ENCODE results near the gene CXCR3. TPM values are rescaled to one million over a fixed set of nuclear protein-coding genes. Genes with fewer than 3 reads are reported as not detected.
"Not testable (repeated sequence)": the region's sequence is repeated elsewhere in the genome, so short reads cannot be mapped to it uniquely, and the experiment has no call there.

Gene CXCR3
- total and polyA plus RNA-seq, 9 donors: 0.08 to 0.34 (median 0.18) TPM; not detected in 3

GRCh38 chrX:71604141-71604540, 14.2 kb downstream of the CXCR3 start:
- Histone ChIP-seq H3K4me3 (no peak overlapping the region), H3K9me3 (no peaks in the 10 kb centered on the region), H3K27me3 (no peaks in the 10 kb centered on the region), H3K36me3 (no peaks in the 10 kb centered on the region), H3K27ac (no peak overlapping the region), H3K4me1 (ENCODE audit: insufficient read depth) (no peaks in the 10 kb centered on the region)
- TF ChIP-seq POLR2A (IDR thresholded peaks at IDR 0.05) (no peak), EP300 (IDR thresholded peaks at IDR 0.05) (no peak)
- TF ChIP-seq, protein P1, sequence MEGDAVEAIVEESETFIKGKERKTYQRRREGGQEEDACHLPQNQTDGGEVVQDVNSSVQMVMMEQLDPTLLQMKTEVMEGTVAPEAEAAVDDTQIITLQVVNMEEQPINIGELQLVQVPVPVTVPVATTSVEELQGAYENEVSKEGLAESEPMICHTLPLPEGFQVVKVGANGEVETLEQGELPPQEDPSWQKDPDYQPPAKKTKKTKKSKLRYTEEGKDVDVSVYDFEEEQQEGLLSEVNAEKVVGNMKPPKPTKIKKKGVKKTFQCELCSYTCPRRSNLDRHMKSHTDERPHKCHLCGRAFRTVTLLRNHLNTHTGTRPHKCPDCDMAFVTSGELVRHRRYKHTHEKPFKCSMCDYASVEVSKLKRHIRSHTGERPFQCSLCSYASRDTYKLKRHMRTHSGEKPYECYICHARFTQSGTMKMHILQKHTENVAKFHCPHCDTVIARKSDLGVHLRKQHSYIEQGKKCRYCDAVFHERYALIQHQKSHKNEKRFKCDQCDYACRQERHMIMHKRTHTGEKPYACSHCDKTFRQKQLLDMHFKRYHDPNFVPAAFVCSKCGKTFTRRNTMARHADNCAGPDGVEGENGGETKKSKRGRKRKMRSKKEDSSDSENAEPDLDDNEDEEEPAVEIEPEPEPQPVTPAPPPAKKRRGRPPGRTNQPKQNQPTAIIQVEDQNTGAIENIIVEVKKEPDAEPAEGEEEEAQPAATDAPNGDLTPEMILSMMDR (IDR thresholded peaks at IDR 0.05): no peak
- DNase-seq: no peak
- intact Hi-C loops (cut with DNase I): no loop called here
- 91 to 92% (median 91%) methylated on average over 10 of the region's 10 CpGs for WGBS, 3 donors

- H3K27ac ChIP-seq: no peak overlapping the region
- H3K27me3 ChIP-seq: no peaks in the 10 kb centered on the region
- H3K4me1 ChIP-seq (ENCODE audit: insufficient read depth): no peaks in the 10 kb centered on the region
- intact Hi-C loops (cut with DNase I): no loop called here
- H3K4me3 ChIP-seq: no peak overlapping the region
- H3K9me3 ChIP-seq: no peaks in the 10 kb centered on the region
- no peak for DNase-seq
- no peaks in the 10 kb centered on the region for H3K36me3 ChIP-seq
- WGBS, 3 donors: 91 to 93% (median 92%) methylated on average over 33 of the region's 33 CpGs
- TF ChIP-seq, protein P1 (IDR thresholded peaks at IDR 0.05): no peak
These were observed 14.7 kb downstream of the CXCR3 start for GRCh38 chrX:71603618-71604017.

GRCh38 chrX:71599965-71600364, 18.3 kb downstream of the CXCR3 start:
- Histone ChIP-seq H3K27me3 (no peaks in the 10 kb centered on the region), H3K9me3 (no peaks in the 10 kb centered on the region), H3K4me3 (no peak overlapping the region), H3K36me3 (no peaks in the 10 kb centered on the region), H3K27ac (no peak overlapping the region), H3K4me1 (ENCODE audit: insufficient read depth) (no peaks in the 10 kb centered on the region)
- 67 to 83% (median 67%) methylated on average over 2 of the region's 2 CpGs for WGBS, 3 donors
- intact Hi-C loops (cut with DNase I): no loop called here
- no peak for TF ChIP-seq POLR2A (IDR thresholded peaks at IDR 0.05)
- TF ChIP-seq, protein P1 (IDR thresholded peaks at IDR 0.05): no peak
- TF ChIP-seq EP300 (IDR thresholded peaks at IDR 0.05): no peak
- DNase-seq: no peak

- H3K27me3 ChIP-seq; H3K4me3 ChIP-seq; H3K27ac ChIP-seq; H3K4me1 ChIP-seq (ENCODE audit: insufficient read depth); intact Hi-C loops (cut with DNase I); H3K9me3 ChIP-seq; H3K36me3 ChIP-seq; DNase-seq: not testable (repeated sequence)
- 82 to 86% (median 84%) methylated on average over 7 of the region's 8 CpGs for WGBS, 3 donors
These were observed 25.1 kb downstream of the CXCR3 start for GRCh38 chrX:71593210-71593609.

DNA sequence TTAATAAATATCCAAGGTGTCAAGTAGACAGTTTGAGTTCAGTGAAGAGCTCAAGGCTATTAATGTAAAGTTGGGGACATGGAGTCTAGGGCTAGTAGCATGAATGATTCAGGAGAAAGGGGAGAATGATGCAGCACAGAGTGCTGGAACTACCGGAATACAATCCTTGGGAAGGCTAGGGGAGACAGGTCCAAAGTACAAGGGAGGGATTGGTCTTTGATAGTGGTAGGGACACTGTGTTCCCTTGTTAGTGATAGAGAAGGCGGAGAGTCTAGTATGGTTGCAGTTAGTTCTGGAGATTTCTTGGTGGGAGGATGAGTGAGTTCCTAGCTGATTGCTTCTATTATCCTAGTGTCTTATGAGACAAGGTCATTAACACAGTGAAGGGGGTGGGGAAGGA, 31.4 kb downstream of the CXCR3 start:
- intact Hi-C loops (cut with DNase I): no loop called here
- Histone ChIP-seq H3K36me3 (no peaks in the 10 kb centered on the region), H3K27ac (no peak overlapping the region), H3K27me3 (no peaks in the 10 kb centered on the region), H3K4me3 (no peak overlapping the region), H3K9me3 (no peaks in the 10 kb centered on the region), H3K4me1 (ENCODE audit: insufficient read depth) (no peaks in the 10 kb centered on the region)
- TF ChIP-seq, protein P1 (IDR thresholded peaks at IDR 0.05): no peak
- TF ChIP-seq EP300 (IDR thresholded peaks at IDR 0.05) (no peak), POLR2A (IDR thresholded peaks at IDR 0.05) (no peak)
- 49 to 67% (median 51%) methylated on average over 2 of the region's 2 CpGs for WGBS, 3 donors
- DNase-seq: no peak

All from ovary (tissue), 9 donors.